Globus pallidus (tissue), 1 donor: ENCODE results near the gene BANF1.
A peak's percentile ranks its signal among the peaks of the same experiment; 100 is the strongest.
"Not testable (repeated sequence)": the region's sequence is repeated elsewhere in the genome, so short reads cannot be mapped to it uniquely, and the experiment has no call there.

ENCODE experiments used
- DNase-seq: peaks from one replicate; pipeline ENCODE4 v3.0.0-alpha.2; 2015; ENCODE audit warnings: low spot score

BANF1 gene

DNA sequence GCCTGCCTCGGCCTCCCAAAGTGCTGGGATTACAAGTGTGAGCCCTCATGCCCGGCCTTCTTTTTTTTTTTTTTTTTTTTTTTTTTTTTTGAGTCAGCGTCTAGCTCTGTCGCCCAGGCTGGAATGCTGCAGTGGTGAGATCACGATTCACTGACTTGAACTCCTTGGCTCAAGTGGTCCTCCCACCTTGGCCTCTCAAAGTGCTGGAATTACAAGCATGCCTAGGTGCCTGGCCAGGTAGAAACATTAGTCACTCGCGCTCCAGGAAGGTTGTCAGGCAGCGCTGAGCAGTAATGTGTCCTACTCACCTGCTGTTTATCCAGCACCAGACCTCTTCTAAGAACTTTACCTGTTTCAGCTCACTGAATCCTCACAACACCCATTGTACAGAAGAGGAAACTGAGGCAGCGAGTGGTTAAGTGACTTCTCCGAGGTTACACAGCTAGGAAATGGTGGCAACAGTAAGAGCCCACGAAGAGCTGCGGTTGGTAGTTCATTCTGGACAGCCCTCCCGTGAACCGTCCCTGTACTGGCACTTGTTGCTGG is 9.0 kb downstream of the BANF1 start:
- DNase-seq: no peak

- DNase-seq: no peak
These were observed 9.5 kb downstream of the BANF1 start, which contains the start of gene CST6 for GRCh38 chr11:66011785-66012303. Gene CST6 (plus strand): TSS chr11:66012008. CDS start chr11:66012045, 37 bp downstream.

DNA sequence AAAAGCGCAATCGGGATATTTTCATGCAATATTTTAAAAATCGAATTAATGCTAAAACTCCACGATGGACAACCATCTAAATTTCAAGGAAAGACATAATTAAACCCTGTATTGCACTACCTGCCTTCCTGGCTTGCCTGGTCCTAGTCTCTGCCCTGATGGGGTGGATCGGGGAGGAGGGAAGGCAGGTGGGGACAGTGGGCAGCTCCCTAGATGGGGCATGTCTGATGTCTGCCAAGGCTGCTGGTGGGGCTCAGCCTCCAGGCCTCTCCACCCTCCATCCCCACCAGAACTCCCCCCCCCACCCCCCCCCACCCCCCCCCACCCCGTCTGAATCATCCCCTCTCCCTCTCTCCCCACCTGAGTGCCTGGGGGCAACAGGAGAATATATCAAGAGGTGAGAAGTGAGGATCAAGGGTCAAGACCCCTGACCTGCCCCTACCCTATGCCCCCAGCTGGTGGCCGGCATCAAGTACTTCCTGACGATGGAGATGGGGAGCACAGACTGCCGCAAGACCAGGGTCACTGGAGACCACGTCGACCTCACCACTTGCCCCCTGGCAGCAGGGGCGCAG is 10.2 kb downstream of the BANF1 start:
- DNase-seq: no peak

DNA sequence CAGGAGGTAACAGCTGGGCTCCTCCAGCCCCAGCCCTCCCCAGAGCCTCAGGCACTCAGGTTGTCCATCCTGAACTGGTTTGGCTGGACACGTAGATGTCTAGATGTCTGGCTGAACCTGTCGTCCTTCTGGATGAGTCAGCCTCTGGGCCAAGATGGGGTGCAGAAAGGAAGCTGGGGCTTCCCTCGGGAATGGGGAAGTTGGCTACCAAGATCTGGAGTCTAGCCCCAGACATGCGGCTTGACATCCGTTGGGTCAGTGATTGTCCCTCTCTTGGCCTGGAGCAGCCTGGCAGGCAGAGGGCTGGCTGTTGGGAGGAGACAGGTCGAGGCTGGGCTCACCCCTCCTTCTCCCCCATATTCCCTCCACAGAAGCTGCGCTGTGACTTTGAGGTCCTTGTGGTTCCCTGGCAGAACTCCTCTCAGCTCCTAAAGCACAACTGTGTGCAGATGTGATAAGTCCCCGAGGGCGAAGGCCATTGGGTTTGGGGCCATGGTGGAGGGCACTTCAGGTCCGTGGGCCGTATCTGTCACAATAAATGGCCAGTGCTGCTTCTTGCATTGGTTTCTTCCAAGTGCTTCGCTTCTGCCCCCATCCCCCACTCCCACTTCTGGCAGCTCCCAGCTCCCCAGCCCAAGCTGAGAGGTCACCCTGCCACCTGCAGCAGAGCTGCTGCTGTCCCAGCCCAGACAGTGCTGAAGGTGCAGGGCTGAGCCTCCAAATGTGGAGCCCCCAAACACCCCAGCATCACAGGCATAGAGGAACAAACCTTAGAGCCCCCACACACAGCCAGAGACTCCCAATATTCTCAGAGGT is 10.9 kb downstream of the BANF1 start:
- DNase-seq: no peak

GRCh38 chr11:66013762-66014100 is 11.4 kb downstream of the BANF1 start:
- DNase-seq: no peak

DNA sequence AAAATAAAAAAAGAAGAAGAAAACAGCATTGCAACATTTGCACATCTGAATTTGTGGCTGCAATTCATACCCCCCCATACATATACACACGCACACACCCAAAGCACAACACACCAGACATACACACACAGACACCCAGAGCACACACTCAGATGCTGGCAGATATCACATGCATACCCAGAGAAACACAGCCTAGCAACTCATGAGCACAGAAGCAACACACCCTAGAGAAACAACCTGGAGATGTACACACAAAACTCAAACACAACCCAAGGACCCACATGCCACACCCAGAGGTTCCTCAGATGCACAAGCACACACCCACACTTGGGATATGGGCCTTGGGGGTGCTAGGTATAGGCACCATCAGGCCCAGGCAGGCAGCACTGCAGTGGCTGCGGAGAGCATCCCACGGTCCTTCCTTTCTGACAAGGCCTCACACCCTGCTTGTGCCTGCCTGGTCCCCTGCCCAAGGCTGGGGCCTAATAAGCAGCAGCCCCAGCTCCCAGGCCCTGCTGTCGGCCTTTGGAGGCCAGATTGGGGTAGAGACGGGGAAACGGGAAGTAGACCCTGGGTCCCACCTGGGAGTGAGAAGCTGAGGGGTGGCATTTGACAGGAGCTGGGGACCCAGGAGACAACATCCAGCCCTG is 12.6 kb downstream of the BANF1 start:
- no peak for DNase-seq

DNA sequence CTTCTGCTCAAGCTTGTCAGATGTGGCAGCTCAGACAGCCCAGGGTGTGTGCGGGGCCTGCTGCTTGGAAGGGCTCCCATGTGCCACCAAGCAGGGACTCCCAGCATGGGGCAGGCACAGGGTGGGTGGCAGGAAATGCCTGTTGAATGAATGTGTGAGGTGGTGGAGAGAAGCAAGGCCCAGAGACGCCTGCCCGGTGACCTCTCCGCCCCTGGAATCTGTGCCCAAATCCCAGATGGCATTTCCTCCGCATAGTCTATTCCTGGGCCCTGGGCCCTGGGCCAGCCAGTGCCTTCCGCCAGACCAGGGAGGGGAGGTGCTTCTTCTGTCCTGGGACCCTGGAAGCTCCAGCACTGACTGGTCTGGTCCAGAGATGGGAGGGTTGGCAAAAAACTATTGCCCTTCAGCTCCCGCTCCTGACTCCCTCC is 13.2 kb downstream of the BANF1 start:
- DNase-seq: no peak

GRCh38 chr11:66015936-66016792 is 13.9 kb downstream of the BANF1 start:
- DNase-seq: no peak

DNA sequence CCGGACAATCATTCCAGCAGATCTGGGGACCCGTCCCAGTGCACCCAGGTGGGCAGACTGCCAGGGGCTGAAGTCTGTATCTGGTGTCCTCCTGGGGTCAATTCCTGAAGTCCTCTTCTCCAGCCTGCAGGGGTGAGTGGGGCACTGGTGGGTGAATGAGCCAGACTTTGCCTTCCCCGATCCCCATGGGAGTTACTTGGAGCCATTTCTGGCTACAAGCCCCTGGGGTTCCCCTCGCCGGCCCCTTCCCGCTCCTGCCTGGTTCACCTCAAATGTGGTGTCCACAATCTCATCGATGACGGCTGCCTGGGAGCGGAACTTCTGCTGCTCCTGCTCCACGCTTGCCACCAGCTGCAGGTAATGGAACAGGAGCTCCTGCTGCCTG is 14.5 kb downstream of the BANF1 start:
- DNase-seq: no peak

- no peak for DNase-seq
These were observed 15.0 kb downstream of the BANF1 start for GRCh38 chr11:66017321-66017720.

DNA sequence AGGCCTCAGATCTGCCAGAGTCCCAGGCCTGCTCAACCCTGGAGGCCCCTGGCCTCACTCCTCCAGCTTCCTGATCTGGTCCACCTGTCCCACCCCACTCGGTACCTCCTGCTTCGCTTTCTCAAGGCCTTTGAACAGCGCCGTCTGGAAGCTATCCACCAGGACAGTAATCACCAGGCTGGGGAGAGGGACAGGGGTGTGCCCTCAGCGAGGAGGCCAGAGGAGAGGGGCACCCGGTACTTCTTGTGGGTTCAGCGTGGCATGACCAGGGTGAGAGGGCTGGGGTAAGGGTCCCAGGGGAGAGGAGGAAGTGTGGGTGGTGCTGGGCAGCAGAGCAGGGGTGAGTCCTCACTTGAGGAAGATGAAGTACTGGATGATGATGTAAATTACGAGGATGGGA is 17.9 kb downstream of the BANF1 start:
- DNase-seq: no peak

- no peak for DNase-seq
These were observed 18.5 kb downstream of the BANF1 start for GRCh38 chr11:66020618-66021357.

DNA sequence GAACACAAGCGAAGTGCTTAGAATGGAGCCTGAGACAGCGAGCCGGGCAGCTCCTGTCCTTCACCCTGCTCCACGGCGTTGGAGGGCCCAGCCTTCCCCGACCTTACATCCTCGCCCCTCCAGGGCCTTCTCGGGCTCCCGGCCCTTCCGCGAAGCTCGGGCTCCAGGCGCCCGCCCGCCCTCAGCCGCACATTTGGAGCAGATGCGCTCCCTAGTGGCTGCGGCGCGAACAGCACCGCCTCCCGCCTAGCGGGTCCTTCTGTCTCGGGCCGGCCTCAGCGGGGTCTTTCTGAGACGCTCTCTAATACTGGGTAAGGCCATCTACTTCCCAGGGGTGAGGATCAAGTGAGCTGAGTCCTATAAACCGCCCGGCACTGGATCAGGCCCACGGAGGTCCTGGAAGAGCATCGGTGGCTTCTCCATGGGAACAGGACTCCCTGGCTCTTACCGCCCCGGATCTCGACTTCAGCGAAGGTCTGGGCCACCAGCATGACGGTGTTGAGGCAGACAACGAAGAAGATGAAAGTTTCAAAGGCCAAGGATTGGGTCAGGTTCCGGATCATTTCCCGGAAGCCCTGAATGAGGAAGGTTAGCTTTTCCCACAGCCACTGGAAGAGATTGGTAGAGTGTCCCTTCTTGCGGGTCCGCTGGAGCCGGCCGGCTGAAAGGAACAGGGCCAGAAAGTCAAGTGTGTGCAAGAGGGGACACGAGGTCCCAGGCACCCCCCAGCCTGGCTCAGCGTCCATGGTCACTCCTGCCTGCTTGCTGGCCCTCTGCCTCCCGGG is 20.3 kb downstream of the BANF1 start:
- peak; percentile 16 for DNase-seq

GRCh38 chr11:66023186-66023440 is 20.8 kb downstream of the BANF1 start:
- not testable (repeated sequence) for DNase-seq

GRCh38 chr11:66026017-66026529 is 23.8 kb downstream of the BANF1 start, which contains the start of gene CATSPER1:
Gene CATSPER1 (minus strand): TSS chr11:66026479. CDS start chr11:66026379, 100 bp downstream.
- no peak for DNase-seq

DNA sequence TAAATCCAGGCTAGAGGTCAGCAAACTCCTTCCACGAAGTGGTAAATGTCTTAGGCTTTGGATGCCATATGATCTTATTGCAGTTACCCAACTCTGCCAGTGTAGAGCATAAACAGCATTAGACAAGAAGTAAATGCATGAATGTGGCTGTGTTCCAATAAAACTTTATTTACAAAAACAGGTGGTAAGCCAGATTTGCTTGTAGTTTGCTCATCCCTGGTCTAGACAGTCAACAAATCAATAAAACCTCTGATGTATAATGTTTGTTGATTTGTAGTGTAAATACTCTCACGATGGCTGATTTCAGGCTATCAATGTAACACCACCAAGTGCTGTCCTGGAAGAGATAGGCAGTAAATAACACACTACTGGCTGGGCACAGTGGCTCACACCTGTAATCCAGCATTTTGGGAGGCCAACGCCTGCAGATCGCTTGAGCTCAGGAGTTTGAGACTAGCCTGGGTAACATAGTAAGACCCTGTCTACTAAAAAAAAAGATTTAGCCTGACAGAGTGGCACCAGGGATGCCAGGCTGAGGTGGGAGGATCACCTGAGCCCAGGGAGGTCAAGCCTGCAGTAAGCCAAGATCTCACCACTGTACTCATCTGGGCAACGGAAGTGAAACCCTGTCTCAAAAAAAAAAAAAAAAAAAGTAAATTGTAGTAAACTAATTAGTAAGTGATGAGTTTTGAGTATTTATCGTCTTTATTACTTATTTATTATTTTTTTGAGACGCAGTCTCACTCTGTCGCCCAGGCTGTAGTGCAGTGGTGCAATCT is 30.8 kb downstream of the BANF1 start:
- no peak for DNase-seq

DNA sequence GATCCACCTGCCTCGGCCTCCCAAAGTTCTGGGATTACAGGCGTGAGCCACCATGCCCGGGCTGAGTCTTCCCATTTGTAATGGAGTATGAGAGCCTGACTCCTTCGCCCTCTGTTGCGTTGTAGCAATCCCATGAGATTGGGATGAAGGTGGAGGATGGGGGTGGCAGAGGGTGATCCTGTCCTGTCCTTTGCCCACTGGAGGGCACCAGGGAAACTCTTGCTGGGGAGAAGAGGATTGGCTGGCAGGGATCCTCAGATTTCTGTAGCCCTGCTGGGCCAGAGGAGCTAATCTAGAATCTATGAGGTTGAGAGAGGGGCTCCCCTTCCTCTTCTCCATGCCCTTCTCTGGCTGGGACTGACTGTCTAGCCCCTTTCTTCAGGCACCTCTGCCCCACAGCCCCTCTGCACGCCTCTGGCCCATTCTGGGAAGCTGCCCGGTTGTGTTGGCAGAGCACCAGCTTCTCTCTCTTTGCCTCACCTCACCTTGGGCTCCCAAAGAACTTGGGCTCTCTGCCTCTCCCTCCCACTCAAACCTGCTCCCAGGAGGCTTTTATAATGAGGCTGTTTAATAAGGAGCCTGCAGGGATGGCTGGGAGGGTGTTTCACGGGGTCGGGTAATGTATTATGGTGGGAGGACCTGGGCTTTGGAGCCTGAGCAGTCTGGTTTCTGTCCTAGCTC is 33.5 kb downstream of the BANF1 start:
- no peak for DNase-seq

- no peak for DNase-seq
These were observed 34.0 kb downstream of the BANF1 start for GRCh38 chr11:66036334-66036710.

GRCh38 chr11:66037327-66037726 is 35.0 kb downstream of the BANF1 start:
- DNase-seq: no peak
